Retinal pigment epithelial cell (primary cell): ENCODE results near the gene NPC1.

Experiments used
- DNase-seq: peaks from one replicate; pipeline ENCODE4 v3.0.0-alpha.2; 2010; ENCODE audit warnings: low read depth
- H3K4me3 ChIP-seq: 2 replicates; pipeline ENCODE4 v1.5.1; 2011; ENCODE audit warnings: mild to moderate bottlenecking, low read length, control low read depth, moderate library complexity
- CTCF ChIP-seq: conservative IDR thresholded peaks from 2 replicates; pipeline ENCODE4 v1.5.1; 2011; ENCODE audit warnings: low read depth, low read length, control low read depth, inconsistent platforms

The NPC1 gene

DNA sequence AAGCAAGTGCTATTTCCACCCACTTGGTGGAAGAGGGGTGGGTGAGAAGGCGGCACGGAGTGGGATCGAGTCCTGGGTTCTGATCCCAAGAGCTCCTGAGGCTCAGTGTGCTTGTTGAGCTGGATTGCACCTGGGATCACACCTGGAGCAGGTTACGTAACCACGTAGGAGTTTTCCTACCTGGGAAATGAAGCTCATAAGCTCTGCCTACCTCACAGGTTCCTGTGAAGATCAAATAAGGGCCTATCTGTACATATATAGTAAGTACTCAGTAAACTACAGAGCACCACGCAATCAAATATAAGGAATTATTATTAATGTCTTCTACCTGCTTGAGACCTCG, 11.0 kb downstream of the NPC1 start:
- no peak overlapping the region for H3K4me3 ChIP-seq
- no peak for DNase-seq
- no peak for TF ChIP-seq CTCF

DNA sequence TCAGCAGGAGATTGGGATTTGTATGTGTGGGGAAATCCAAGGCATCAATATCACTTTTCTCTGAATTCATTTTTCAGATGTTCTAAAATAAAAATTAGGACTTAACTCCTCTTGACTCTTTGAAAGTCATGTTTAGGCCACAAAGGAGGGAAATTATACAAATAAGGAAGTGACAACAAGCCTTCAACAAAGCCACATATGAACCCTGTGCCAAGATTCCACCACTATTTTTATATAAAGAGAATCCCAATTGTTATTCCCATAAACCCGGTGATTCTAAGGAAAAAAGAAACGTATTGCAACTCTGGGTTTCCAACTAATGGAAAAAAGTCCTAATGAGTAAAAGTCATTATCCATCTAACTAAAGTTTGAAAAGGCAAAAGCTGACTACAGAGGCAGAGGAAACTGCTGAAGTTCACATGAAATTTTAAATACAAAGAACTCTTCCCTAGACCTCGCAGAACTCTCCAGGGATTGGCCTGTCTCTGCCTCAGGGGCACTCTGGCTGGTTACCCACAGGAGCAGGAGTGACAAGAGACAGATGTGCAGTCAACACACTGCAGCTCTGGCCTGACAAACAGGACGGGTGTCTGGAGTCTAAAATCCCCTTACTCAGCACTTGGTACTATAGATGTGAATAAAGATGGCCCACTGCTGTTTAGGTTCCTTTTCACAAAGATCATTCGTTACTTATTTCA, 11.5 kb downstream of the NPC1 start:
- no peak overlapping the region for H3K4me3 ChIP-seq

GRCh38 chr18:23573626-23574431, 12.5 kb downstream of the NPC1 start:
- peak; percentile 91 for DNase-seq
- no peak overlapping the region for H3K4me3 ChIP-seq
- TF ChIP-seq CTCF, result no peak

More for the DNA sequence above, 11.5 kb downstream of the NPC1 start:
- TF ChIP-seq CTCF, result no peak
- no peak for DNase-seq

DNA sequence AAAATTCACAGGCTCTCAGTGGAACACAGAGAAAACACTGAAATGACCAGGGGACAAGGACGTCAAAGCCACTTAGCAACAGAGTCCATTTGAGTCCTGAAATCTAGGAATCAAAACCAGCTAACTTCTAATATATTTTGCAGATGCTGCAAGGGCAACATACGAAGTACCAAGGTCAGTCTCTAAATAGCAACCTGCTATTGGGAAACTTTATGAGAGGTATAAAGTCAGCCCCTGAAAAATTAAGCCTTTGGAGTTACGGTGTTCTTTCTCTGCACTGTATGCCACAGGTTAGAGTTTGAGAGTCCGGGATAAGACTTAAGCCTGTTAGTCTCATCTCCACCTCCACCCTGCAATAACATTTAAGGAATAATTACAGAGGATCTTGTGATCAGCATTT, 13.3 kb downstream of the NPC1 start:
- TF ChIP-seq CTCF, result no peak
- peak overlapping the region; percentile 1 for H3K4me3 ChIP-seq
- no peak for DNase-seq

- H3K4me3 ChIP-seq, result no peak overlapping the region
- no peak for DNase-seq
- TF ChIP-seq CTCF, result no peak
These were observed 13.7 kb downstream of the NPC1 start for GRCh38 chr18:23572570-23572969.

- H3K4me3 ChIP-seq, result no peak overlapping the region
- TF ChIP-seq CTCF, result no peak
- no peak for DNase-seq
These were observed 14.3 kb downstream of the NPC1 start for GRCh38 chr18:23572012-23572411.
